Measurements from ENCODE around the gene ANKMY1.
A peak's percentile ranks its signal among the peaks of the same experiment; 100 is the strongest.

Gene ANKMY1

DNA sequence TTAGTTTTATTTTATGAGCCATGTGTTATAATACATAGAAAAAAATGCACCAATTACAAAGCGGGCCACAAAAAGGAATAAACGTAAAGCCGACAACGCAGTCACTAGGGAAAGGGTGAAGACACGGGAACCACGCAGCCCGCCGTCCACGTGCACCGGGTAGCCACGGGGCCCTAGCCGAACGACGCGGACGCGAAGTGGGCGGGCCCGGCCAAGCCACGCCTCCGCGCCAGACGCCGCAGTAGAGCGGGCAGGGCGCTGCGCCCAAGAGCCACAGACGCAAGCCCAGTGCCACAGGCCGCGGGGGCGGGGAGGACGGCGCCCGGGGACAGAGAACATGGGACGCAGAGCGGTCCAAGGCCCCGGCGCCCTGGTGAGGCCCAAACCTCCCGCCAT lies 2.3 kb upstream of the ANKMY1 start, which contains the start of gene DUSP28:
DUSP28 (plus strand) TSS at position 274 of the 396 bp plus-strand sequence. CDS start 328 bp downstream, outside the sequence.
- Histone ChIP-seq H3K4me1 (ENCODE audit: low read length) (peaks cover 27% of the 10 kb centered on the region), H3K9ac (ENCODE audit: low read length) (peak within 1 kb of the TSS; percentile 98), H2AFZ (ENCODE audit: low read depth, low read length) (no peak within 1 kb of the TSS), H3K36me3 (replicated peaks; ENCODE audit: low read depth, low read length) (peaks cover 21% of the 10 kb centered on the region), H3K79me2 (ENCODE audit: low read length) (peaks cover 62% of the 10 kb centered on the region), H3K4me3 (ENCODE audit: low read length) (peak within 1 kb of the TSS; percentile 94), H3K9me3 (ENCODE audit: insufficient read depth, low read length) (no peaks in the 10 kb centered on the region), H4K20me1 (ENCODE audit: insufficient read depth, low read length) (peaks cover 10% of the 10 kb centered on the region; the same call in 1 of the 2 replicates), H3K4me2 (ENCODE audit: low read length) (peak within 1 kb of the TSS; percentile 97), H3K27ac (ENCODE audit: low read length) (peak within 1 kb of the TSS; percentile 96), H3K27me3 (ENCODE audit: low read depth, low read length) (no peaks in the 10 kb centered on the region)
- TF ChIP-seq CTCF (IDR thresholded peaks at IDR 0.05; ENCODE audit: low read depth, low read length), result no peak
- TF ChIP-seq EZH2phosphoT487 (IDR thresholded peaks at IDR 0.05; ENCODE audit: low read depth), result no peak

GRCh38 chr2:240559286-240559685 lies 1.5 kb upstream of the ANKMY1 start:
- H3K9ac ChIP-seq (ENCODE audit: low read length), result peak overlapping the region; percentile 98
- no peak overlapping the region for H2AFZ ChIP-seq (ENCODE audit: low read depth, low read length)
- peaks cover 66% of the 10 kb centered on the region for H3K79me2 ChIP-seq (ENCODE audit: low read length)
- H4K20me1 ChIP-seq (ENCODE audit: insufficient read depth, low read length), result peaks cover 10% of the 10 kb centered on the region; the same call in 1 of the 2 replicates
- TF ChIP-seq EZH2phosphoT487 (IDR thresholded peaks at IDR 0.05; ENCODE audit: low read depth) (no peak), CTCF (IDR thresholded peaks at IDR 0.05; ENCODE audit: low read depth, low read length) (no peak)
- no peaks in the 10 kb centered on the region for H3K9me3 ChIP-seq (ENCODE audit: insufficient read depth, low read length)
- peak overlapping the region; percentile 94 for H3K4me3 ChIP-seq (ENCODE audit: low read length)
- H3K36me3 ChIP-seq (replicated peaks; ENCODE audit: low read depth, low read length), result peaks cover 23% of the 10 kb centered on the region
- peaks cover 22% of the 10 kb centered on the region for H3K4me1 ChIP-seq (ENCODE audit: low read length)
- H3K4me2 ChIP-seq (ENCODE audit: low read length), result peak overlapping the region; percentile 82
- H3K27ac ChIP-seq (ENCODE audit: low read length), result no peak overlapping the region
- no peaks in the 10 kb centered on the region for H3K27me3 ChIP-seq (ENCODE audit: low read depth, low read length)

DNA sequence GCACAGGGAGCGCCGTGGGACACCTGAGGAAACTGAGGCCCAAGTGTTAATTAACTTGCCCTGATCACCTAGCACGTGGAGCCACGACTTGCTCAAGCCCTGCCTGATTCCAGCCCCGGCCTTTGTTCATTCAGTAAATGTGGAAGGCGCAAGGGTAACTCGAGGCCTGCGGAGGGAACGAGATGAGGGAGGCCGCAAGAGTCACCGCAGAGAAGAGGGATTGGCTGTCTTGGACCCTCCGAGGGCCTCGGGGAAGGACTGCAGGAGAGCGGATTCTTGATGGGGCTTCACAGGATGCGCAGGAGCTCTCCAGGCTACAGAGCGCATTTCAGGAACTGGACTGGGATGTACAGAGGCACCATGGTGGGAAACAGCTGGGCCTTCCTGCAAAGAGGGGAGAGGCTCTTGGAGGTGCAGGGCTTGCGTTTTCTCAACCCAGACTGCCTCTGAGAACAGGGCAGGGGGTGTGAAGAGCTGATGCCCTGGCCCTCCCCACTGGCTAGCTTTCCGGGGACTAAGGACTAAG lies 511 bp upstream of the ANKMY1 start:
- Histone ChIP-seq H4K20me1 (ENCODE audit: insufficient read depth, low read length) (peaks cover 10% of the 10 kb centered on the region; the same call in 1 of the 2 replicates), H3K9me3 (ENCODE audit: insufficient read depth, low read length) (no peaks in the 10 kb centered on the region), H3K4me2 (ENCODE audit: low read length) (no peak overlapping the region), H3K27ac (ENCODE audit: low read length) (no peak overlapping the region), H3K4me1 (ENCODE audit: low read length) (peaks cover 22% of the 10 kb centered on the region), H3K4me3 (ENCODE audit: low read length) (no peak overlapping the region), H3K79me2 (ENCODE audit: low read length) (peaks cover 66% of the 10 kb centered on the region), H3K9ac (ENCODE audit: low read length) (no peak overlapping the region), H3K27me3 (ENCODE audit: low read depth, low read length) (no peaks in the 10 kb centered on the region), H2AFZ (ENCODE audit: low read depth, low read length) (no peak overlapping the region), H3K36me3 (replicated peaks; ENCODE audit: low read depth, low read length) (peaks cover 29% of the 10 kb centered on the region)
- TF ChIP-seq CTCF (IDR thresholded peaks at IDR 0.05; ENCODE audit: low read depth, low read length) (no peak), EZH2phosphoT487 (IDR thresholded peaks at IDR 0.05; ENCODE audit: low read depth) (no peak)

DNA sequence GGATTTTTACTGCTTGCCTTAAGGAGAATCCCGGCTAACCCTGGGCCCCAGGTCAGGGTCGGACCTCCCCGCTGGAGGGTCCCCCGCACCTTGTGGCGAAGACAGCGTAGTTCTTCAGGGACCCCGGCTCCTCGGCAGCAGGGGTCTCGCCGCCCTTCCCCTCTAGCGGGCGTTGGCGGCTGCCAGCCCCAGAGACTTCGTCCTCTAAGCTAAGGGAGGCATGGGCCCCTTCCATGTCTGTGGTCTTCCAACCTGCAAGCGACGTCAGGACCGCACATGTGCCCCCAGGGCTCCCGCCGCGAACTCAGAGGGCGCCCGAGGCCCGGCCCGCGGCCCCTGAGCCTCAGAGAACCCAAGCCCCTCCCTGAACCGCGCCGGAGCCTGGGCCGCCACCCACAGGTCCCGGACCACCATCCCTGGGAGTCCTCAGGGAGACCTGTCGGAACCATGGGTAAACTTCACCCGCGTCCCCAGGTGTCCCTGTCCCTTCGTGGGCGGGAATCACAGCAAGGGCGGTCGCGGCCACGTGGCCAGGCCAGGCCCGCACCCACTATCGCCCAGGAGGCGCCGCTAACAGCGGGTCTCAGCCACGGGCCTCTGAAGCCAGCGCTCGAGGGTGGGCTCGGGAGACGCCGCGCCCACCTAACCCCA lies 562 bp downstream of the ANKMY1 start:
- no peak overlapping the region for H3K4me3 ChIP-seq (ENCODE audit: low read length)
- H3K4me1 ChIP-seq (ENCODE audit: low read length), result peaks cover 16% of the 10 kb centered on the region
- H3K79me2 ChIP-seq (ENCODE audit: low read length), result peaks cover 59% of the 10 kb centered on the region
- no peak for TF ChIP-seq EZH2phosphoT487 (IDR thresholded peaks at IDR 0.05; ENCODE audit: low read depth)
- no peak for TF ChIP-seq CTCF (IDR thresholded peaks at IDR 0.05; ENCODE audit: low read depth, low read length)
- H3K27me3 ChIP-seq (ENCODE audit: low read depth, low read length), result no peaks in the 10 kb centered on the region
- peaks cover 10% of the 10 kb centered on the region; the same call in 1 of the 2 replicates for H4K20me1 ChIP-seq (ENCODE audit: insufficient read depth, low read length)
- H3K36me3 ChIP-seq (replicated peaks; ENCODE audit: low read depth, low read length), result peaks cover 34% of the 10 kb centered on the region
- no peak overlapping the region for H2AFZ ChIP-seq (ENCODE audit: low read depth, low read length)
- no peak overlapping the region for H3K27ac ChIP-seq (ENCODE audit: low read length)
- no peak overlapping the region for H3K9ac ChIP-seq (ENCODE audit: low read length)
- H3K4me2 ChIP-seq (ENCODE audit: low read length), result no peak overlapping the region
- H3K9me3 ChIP-seq (ENCODE audit: insufficient read depth, low read length), result no peaks in the 10 kb centered on the region

All from OCI-LY3 (cell line).